Activated CD8-positive, alpha-beta memory T cell treated with anti-CD3 and anti-CD28 coated beads, Interleukin-2, amount 50 U/mL, for 1 hour (primary cell): Measurements from ENCODE around the gene CDKN1A.

Source experiments
- DNase-seq: peaks from one replicate; pipeline ENCODE4 v3.0.0-alpha.2; 2020; ENCODE audit errors: extremely low read depth

Gene CDKN1A

DNA sequence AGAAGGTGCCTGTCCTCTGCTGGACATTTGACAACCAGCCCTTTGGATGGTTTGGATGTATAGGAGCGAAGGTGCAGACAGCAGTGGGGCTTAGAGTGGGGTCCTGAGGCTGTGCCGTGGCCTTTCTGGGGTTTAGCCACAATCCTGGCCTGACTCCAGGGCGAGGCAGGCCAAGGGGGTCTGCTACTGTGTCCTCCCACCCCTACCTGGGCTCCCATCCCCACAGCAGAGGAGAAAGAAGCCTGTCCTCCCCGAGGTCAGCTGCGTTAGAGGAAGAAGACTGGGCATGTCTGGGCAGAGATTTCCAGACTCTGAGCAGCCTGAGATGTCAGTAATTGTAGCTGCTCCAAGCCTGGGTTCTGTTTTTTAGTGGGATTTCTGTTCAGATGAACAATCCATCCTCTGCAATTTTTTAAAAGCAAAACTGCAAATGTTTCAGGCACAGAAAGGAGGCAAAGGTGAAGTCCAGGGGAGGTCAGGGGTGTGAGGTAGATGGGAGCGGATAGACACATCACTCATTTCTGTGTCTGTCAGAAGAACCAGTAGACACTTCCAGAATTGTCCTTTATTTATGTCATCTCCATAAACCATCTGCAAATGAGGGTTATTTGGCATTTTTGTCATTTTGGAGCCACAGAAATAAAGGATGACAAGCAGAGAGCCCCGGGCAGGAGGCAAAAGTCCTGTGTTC is 1.3 kb upstream of the CDKN1A start:
- no peak for DNase-seq

DNA sequence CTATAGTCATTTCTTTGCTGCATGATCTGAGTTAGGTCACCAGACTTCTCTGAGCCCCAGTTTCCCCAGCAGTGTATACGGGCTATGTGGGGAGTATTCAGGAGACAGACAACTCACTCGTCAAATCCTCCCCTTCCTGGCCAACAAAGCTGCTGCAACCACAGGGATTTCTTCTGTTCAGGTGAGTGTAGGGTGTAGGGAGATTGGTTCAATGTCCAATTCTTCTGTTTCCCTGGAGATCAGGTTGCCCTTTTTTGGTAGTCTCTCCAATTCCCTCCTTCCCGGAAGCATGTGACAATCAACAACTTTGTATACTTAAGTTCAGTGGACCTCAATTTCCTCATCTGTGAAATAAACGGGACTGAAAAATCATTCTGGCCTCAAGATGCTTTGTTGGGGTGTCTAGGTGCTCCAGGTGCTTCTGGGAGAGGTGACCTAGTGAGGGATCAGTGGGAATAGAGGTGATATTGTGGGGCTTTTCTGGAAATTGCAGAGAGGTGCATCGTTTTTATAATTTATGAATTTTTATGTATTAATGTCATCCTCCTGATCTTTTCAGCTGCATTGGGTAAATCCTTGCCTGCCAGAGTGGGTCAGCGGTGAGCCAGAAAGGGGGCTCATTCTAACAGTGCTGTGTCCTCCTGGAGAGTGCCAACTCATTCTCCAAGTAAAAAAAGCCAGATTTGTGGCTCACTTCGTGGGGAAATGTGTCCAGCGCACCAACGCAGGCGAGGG is 594 bp upstream of the CDKN1A start:
- DNase-seq: no peak

DNA sequence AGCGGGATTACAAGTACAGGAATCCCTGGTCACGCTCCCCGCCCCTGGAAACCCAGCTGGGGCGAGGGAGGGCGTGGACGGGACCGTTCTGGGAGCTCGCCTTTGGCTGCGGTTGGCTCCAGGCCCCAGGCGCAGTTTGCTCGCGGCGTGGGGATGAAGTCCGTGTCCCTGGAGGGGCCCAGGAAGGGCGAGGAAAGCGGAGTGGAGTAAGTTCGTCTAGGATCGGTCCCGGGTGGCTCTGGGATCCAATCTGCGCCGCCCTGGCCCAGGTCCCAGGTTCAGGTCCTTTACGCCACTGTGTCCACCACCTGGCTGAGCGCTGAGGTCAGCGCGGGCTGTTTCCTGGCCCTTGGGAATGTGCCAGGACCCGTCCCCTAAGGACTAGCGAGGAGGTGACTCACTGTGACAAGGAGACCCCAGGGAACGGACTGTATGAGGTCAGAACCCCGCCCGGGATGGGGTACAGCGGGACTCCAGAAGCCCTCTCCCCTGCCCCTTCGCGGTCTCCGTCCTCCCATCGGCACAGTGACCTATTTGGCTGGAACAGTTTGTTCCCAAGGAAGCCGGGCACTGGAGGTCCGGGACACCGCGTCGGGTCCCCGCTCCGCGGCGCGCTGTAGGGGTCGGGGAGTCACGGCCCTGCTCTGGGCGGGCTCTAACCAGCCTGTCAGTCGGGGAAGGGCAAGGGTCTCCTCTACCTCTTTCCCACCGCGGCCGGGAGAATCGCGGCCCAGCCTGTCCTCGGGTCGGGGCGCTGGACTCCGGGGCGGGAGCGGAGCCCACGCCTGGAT is 724 bp downstream of the CDKN1A start:
- DNase-seq: no peak

DNA sequence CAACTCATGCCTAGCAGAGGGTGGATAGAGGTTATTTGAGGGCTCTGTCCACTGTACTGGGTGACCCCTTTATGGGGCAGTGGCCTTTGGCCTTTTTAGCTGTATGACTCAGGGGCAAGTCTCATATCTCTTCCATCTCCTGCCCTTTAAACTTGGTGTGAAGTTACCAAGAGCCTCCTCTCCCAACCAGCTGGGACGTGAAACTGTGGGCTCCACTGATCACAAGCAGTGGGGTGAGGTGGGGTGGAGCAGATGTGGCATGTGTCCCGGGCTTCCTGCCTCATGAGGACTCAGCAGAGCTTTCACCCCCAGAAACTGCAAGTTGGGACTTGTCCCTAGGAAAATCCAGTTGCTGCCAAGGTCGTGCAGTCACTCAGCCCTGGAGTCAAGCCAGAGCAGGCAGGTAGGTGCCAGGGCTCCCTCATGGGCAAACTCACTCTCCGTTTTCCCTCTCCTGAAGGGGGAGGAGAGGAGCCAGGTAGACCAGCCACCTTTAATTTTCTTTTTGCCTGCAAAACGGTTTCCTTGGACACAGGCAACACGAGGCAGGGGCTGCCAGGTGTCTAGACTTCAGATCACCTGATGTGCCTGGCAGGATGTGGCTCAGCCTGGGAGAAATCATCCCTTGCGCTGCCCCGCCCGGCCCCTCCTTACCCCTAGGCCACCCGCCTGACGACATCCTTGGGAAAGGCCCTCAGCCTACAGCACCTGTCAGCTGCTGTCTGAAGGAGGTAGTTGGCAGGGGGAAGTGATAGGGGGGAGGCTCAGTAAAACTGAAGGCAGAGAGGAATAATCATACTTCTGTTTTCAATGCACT is 4.0 kb downstream of the CDKN1A start:
- DNase-seq: no peak

DNA sequence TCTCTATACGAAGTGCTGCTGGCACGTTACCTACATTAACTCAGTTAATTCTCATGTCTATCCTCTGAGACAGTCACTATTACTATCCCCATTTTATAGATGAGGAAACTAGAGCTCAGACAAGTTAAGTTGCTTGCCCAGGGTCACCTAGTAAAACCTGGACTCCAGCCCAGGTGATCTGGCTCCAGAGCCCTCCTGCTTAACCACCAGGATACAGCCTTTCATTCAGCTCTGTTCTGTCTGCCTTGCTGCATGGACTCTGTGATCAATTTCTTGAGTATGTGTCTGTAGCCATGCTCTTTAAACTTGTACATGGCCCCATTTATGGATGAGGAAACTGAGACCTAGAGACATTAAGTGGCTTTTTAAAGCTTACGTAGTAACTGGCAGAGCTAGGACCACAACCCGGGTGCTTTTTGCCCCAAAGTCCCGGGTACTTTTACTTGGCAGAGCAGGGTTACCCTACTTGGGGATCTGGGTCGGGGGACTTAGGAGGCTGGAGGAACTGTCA is 4.7 kb downstream of the CDKN1A start:
- DNase-seq: no peak

DNA sequence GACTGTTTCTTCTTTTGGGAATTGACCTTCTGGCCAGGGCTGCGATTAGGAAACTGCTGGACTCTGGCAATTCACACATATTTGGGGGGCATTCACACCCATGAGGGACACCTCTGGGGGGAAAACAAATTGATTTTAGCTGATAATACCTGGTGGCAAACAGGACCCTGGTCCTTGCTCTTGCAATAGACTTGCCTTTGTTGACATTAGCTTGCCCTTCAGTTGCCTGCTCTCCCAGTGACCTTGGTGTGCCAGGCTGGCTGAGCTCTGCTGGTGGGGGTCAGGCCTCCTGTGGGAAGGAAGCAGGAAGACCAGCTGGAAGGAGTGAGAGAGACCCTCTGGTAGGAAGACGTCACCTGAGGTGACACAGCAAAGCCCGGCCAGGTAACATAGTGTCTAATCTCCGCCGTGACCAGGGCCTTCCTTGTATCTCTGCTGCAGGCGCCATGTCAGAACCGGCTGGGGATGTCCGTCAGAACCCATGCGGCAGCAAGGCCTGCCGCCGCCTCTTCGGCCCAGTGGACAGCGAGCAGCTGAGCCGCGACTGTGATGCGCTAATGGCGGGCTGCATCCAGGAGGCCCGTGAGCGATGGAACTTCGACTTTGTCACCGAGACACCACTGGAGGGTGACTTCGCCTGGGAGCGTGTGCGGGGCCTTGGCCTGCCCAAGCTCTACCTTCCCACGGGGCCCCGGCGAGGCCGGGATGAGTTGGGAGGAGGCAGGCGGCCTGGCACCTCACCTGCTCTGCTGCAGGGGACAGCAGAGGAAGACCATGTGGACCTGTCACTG is 5.3 kb downstream of the CDKN1A start:
- no peak for DNase-seq

DNA sequence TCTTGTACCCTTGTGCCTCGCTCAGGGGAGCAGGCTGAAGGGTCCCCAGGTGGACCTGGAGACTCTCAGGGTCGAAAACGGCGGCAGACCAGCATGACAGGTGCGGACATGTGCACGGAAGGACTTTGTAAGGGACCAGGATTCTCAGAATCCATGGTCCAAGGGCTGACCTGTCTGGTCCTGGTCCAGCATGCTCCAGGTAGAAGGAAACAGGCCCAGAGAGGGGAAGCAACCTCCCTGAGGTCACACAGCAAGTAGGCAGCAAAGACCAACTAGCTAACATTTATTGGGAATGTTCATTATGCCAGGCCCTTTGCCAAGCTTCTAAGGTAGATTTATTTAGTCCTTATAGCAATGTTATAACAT is 5.9 kb downstream of the CDKN1A start:
- DNase-seq: no peak

DNA sequence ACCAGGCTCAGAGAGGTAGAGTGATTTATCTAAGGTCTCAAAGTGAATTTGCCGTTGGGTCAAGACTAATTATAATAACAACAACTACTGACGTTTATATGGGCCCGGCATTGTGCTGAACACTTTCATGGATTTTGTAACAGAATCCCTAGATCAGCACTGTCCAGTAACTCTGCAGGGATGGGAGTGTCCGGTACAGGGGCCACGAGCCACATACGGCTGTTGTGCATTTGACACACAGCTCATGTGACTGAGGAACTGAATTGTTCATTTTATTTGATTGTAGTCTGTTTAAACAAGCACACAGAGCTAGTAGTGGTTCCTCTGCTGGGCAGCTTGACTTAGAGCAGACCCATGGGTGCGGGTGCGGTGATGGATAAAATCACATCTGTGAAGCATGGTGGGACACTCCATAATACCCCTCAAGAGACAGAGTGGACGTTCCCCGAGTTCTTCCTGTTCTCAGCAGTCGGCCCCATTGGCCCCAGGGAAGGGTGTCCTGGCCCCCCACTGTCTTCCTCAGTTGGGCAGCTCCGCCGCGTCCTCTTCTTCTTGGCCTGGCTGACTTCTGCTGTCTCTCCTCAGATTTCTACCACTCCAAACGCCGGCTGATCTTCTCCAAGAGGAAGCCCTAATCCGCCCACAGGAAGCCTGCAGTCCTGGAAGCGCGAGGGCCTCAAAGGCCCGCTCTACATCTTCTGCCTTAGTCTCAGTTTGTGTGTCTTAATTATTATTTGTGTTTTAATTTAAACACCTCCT is 6.8 kb downstream of the CDKN1A start:
- DNase-seq: no peak

DNA sequence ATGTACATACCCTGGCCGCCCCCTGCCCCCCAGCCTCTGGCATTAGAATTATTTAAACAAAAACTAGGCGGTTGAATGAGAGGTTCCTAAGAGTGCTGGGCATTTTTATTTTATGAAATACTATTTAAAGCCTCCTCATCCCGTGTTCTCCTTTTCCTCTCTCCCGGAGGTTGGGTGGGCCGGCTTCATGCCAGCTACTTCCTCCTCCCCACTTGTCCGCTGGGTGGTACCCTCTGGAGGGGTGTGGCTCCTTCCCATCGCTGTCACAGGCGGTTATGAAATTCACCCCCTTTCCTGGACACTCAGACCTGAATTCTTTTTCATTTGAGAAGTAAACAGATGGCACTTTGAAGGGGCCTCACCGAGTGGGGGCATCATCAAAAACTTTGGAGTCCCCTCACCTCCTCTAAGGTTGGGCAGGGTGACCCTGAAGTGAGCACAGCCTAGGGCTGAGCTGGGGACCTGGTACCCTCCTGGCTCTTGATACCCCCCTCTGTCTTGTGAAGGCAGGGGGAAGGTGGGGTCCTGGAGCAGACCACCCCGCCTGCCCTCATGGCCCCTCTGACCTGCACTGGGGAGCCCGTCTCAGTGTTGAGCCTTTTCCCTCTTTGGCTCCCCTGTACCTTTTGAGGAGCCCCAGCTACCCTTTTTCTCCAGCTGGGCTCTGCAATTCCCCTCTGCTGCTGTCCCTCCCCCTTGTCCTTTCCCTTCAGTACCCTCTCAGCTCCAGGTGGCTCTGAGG is 7.6 kb downstream of the CDKN1A start:
- DNase-seq: no peak

DNA sequence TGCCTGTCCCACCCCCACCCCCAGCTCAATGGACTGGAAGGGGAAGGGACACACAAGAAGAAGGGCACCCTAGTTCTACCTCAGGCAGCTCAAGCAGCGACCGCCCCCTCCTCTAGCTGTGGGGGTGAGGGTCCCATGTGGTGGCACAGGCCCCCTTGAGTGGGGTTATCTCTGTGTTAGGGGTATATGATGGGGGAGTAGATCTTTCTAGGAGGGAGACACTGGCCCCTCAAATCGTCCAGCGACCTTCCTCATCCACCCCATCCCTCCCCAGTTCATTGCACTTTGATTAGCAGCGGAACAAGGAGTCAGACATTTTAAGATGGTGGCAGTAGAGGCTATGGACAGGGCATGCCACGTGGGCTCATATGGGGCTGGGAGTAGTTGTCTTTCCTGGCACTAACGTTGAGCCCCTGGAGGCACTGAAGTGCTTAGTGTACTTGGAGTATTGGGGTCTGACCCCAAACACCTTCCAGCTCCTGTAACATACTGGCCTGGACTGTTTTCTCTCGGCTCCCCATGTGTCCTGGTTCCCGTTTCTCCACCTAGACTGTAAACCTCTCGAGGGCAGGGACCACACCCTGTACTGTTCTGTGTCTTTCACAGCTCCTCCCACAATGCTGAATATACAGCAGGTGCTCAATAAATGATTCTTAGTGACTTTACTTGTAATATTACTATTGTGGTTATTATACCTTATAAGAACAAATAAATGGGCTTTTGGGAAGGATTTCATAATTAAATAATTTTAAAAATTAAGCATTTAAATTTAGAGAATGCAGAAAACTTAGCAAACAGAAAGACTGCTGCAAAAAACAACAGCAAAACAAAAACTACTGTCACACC is 8.4 kb downstream of the CDKN1A start:
- DNase-seq: no peak

DNA sequence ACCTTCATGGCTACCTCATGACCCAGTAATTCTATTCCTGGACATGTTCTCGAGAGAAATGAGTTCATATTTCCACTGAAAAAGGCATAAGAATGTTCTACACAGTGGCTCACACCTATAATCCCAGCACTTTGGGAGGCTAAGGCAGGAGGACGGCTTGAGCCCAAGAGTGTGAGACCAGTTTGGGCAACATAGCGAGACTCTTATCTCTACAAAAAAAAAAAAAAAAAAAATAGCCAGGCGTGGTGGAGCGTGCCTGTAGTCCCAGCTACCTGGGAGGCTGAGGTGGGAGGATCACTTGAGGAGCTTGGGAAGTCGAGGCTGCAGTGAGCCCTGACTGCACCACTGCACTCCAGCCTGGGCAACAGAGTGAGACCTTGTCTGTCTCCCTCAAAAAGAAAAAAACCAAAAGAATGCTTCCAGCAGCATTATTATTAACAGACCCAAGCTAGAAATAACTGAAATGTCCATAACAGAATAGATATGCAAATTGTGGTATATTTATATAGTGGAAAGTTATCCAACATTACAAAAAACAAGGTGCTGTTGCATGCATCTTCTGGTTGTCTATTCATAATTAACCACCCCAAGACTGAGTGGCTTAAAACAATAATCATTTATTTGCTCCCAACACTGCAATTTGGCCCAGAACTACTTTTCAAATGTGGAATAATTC is 9.7 kb downstream of the CDKN1A start:
- no peak for DNase-seq

DNA sequence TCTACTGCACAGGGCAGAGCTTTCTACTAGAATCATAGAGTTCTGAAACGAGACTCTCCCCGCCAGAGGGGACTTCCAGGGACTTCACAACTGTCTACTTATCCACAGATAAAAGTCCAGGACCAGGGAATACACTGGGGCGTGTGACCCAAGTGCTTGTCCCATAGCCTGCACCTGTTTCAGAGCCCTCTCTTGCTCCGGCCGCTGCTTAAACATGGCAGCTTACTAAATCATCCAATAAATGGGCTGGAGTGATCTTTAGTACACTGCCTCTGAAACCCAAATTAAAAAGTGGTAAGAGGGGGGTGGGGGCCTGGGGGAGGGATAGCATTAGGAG is 10.2 kb downstream of the CDKN1A start:
- DNase-seq: no peak

DNA sequence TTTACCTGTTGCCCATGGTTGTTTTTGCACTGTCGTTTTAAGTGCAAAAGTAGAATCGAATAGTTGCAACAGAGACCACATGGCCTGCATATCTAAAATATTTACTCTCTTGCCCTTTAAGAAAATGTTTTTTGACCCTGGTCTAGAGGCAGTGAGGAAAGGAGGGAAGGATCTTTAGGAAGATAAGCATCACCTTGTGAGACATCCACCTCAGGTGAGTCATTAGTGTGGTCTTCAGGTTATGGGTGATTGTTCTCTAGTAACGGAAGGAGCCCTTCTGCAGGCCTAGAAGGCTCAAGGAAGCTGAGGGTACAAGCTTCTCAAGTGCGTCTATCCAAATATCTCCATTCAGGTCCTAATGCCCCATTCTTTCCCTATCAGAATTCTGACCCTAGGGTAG is 12.5 kb downstream of the CDKN1A start:
- DNase-seq: no peak

DNA sequence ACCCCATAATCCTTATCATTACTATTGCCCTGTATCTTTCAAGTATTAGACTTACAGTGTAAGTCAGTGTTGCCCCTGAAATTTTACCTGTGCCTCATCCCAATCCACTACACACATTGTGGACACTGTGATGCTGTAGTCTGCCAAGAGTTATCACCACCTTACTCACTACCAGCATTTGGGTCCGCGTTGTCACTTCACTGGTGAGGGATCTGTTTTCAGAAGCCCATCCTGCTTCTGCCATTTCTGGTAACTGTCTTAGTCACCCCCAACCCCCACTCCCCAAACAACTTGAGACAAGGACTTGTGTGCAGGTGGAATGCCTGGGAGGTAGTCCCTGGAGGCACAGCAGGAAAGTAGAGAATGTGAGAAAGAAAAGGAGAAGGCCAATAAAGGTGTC is 13.1 kb downstream of the CDKN1A start:
- no peak for DNase-seq

DNA sequence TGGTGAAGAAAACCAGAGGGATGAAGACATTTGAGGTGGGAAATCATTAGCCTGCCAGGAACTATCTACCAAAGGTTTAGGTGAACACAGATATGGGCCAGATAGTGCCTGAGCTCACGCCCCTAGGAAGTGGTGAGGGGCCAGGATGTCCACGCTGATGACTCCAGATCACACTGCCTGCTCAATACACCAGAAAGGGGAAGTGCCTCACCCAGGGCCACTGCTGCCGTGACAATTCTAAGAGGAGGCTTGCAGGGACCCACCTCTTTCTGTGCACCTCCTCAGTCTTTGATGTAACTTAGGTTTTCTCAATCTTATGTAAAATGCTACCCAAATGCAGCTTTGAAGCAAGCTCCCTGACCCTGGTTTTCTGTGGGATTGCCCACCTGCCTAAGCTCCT is 13.7 kb downstream of the CDKN1A start:
- no peak for DNase-seq

DNA sequence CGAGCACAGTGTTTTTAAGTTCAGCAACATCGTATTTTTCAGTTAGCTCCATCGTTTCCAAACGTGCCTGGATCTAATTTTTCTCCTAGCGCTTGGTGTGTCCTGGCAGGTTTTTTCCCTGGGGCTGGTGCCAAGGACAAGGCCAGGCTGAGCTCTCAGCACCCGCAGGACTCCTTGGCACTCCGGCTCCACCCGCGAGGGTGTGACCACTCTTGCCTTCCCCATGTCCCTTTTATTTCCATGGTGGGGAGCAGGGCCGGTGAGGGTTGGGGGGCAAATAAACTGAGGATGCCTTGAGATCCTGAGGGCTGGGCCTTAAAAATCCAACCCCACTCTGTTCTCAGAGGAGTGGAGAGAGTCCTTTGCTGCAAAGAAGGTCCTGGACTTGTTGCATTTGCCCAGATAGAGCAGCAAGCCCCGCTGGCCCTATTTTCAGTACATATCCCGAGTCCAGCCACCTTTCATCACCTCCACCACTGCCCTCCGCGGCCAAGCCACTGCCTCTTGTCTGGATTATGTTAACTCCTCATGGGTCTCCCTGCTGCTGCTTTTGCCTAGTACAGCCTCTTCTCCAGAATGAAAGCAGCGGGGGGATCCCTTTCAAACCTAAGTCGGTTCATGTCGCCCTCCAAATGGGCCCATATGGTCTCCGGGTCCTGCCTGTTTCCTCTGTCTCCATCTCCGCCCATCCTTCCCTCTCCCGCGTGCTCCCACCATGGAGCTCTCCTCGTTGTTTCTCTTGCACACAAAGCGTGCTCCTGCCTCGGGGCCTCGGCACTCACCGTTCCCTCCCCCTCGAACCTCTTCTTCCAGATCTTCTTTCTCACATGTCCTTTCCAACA is 14.6 kb downstream of the CDKN1A start:
- DNase-seq: no peak

DNA sequence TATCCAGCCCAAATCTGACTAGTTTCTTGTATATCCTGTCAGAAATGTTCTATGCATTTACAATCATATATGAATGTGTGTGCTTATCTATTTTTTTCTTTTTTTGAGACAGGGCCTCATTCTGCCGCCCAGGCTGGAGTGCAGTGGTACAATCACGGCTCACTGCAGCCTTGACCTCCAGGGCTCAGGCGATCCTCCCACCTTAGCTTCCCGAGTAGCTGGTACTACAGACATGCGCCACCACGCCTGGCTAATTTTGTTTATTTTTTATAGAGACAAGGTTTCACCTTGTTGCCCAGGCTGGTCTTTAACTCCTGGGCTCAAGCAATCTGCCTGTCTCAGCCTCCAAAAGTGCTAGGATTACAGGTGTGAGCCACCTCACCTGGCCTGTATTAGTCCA is 16.1 kb downstream of the CDKN1A start:
- no peak for DNase-seq
